ENCODE data around the gene HAS3.

DNA sequence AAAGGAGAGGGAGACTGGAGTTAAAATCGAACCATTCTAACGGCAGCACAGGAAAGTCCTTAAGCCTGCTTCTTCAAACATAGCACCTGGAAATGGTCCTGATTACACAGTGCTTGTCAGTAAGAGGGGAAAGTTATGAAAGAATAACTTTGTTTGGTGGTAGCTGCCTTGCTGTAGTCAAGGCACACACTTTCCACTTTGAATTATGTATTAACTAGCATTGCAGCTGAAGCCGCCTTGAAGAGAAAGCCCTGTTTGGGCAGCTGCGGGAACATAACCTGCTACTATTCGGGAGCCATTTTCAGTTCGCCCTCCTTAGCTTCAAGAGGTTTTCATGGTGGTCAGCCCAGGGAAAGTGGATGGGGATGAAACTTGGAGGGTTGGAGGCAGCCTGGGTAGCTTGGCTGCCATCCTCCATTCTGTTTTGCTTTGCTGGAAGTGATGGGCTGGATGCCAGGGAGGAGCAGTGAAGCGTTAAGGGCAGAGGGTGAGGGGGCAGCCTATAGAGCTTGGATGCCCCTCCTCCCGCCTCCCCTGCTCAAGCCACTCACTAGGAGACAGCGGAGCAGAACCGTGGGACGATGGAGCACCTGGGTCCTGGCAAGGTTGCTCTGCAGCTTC, 5.3 kb upstream of the HAS3 start:
- TF ChIP-seq CTCF (IDR thresholded peaks at IDR 0.05) (no peak), POLR2A (IDR thresholded peaks at IDR 0.05) (peak in 2 of 3 donors; percentile 22 to 25)

Data from body of pancreas (tissue), 4 donors.